Stomach (tissue), 4 donors: ENCODE measurements around the gene SFMBT1.

Experiments
- EP300 ChIP-seq: sonication (generic); formaldehyde crosslinking; IDR thresholded peaks from one replicate; pipeline ENCODE4 v1.6.1; 2017; ENCODE audit warnings: antibody characterized with exemption
- POLR2A ChIP-seq, 4 donors: fragments of 450-650 bp; IDR thresholded peaks; one replicate each; pipeline ENCODE4 v1.6.1; 2016; ENCODE audit warnings: antibody characterized with exemption in 4 of 4, control low read depth in 2 of 4, mild to moderate bottlenecking in 1 of 4, moderate library complexity in 1 of 4
- TF ChIP-seq, protein P1 (sequence below), 7 experiments: fragments of 450-650 bp in 4 of 7; fragments of 200-600 bp in 3 of 7; sonication (generic) in 3 of 7; IDR thresholded peaks; one replicate each; pipeline ENCODE4 v1.5.1; 2016 to 2019; ENCODE audit warnings: antibody characterized with exemption in 7 of 7, control low read depth in 2 of 7, mild to moderate bottlenecking in 1 of 7

DNA sequence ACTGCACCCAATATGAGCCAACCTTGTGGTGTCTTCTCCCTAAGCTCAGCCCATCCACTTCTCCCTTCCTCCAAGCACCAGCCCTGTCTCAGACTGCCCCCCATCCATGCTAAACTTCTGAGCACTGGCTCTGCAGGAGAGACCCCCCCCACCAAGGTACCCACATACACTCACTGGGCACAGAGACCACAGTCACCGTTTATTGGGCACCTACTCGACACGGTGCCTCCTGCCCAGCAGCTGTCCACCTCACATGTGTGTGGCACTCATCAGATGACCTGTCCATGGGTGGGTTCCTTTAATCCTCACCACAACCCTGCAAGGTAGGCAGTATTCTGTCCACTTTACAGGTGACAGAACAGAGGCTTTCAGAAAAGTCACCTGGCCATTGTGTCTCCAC lies 22.3 kb upstream of the SFMBT1 start:
- TF ChIP-seq, protein P1, sequence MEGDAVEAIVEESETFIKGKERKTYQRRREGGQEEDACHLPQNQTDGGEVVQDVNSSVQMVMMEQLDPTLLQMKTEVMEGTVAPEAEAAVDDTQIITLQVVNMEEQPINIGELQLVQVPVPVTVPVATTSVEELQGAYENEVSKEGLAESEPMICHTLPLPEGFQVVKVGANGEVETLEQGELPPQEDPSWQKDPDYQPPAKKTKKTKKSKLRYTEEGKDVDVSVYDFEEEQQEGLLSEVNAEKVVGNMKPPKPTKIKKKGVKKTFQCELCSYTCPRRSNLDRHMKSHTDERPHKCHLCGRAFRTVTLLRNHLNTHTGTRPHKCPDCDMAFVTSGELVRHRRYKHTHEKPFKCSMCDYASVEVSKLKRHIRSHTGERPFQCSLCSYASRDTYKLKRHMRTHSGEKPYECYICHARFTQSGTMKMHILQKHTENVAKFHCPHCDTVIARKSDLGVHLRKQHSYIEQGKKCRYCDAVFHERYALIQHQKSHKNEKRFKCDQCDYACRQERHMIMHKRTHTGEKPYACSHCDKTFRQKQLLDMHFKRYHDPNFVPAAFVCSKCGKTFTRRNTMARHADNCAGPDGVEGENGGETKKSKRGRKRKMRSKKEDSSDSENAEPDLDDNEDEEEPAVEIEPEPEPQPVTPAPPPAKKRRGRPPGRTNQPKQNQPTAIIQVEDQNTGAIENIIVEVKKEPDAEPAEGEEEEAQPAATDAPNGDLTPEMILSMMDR (IDR thresholded peaks at IDR 0.05) = no peak
- TF ChIP-seq EP300 = no peak
- TF ChIP-seq POLR2A (IDR thresholded peaks at IDR 0.05) = no peak
